ENCODE measurements around the gene SUSD1.
"Not testable (repeated sequence)": the region's sequence is repeated elsewhere in the genome, so short reads cannot be mapped to it uniquely, and the experiment has no call there.

The SUSD1 gene

GRCh38 chr9:112129246-112129645 lies 45.9 kb downstream of the SUSD1 start:
- DNase-seq (ENCODE audit: low read depth in 2 of 2): no peak

GRCh38 chr9:112128399-112128798 lies 46.7 kb downstream of the SUSD1 start:
- DNase-seq (ENCODE audit: low read depth in 2 of 2): not testable (repeated sequence)

- no peak for DNase-seq (ENCODE audit: low read depth in 2 of 2)
Observed at GRCh38 chr9:112127281-112127680, 47.8 kb downstream of the SUSD1 start.

GRCh38 chr9:112125951-112126388 lies 49.1 kb downstream of the SUSD1 start:
- no peak for DNase-seq (ENCODE audit: low read depth in 2 of 2)

GRCh38 chr9:112124156-112124555 lies 50.9 kb downstream of the SUSD1 start:
- no peak for DNase-seq (ENCODE audit: low read depth in 2 of 2)

GRCh38 chr9:112121633-112122032 lies 53.5 kb downstream of the SUSD1 start:
- no peak for DNase-seq (ENCODE audit: low read depth in 2 of 2)

- DNase-seq (ENCODE audit: low read depth in 2 of 2): no peak
Observed at GRCh38 chr9:112120439-112120925, 54.6 kb downstream of the SUSD1 start.

GRCh38 chr9:112120030-112120341 lies 55.1 kb downstream of the SUSD1 start:
- DNase-seq (ENCODE audit: low read depth in 2 of 2): no peak

- no peak for DNase-seq (ENCODE audit: low read depth in 2 of 2)
Observed at GRCh38 chr9:112119225-112120029, 55.7 kb downstream of the SUSD1 start.

- no peak for DNase-seq (ENCODE audit: low read depth in 2 of 2)
Observed at GRCh38 chr9:112118009-112118408, 57.1 kb downstream of the SUSD1 start.

- no peak for DNase-seq (ENCODE audit: low read depth in 2 of 2)
Observed at GRCh38 chr9:112115970-112116753, 58.9 kb downstream of the SUSD1 start.

- no peak for DNase-seq (ENCODE audit: low read depth in 2 of 2)
Observed at GRCh38 chr9:112115109-112115508, 60.0 kb downstream of the SUSD1 start.

GRCh38 chr9:112112941-112113681 lies 62.0 kb downstream of the SUSD1 start:
- no peak for DNase-seq (ENCODE audit: low read depth in 2 of 2)

GRCh38 chr9:112112519-112112918 lies 62.6 kb downstream of the SUSD1 start:
- DNase-seq (ENCODE audit: low read depth in 2 of 2): no peak

GRCh38 chr9:112111461-112111860 lies 63.6 kb downstream of the SUSD1 start:
- DNase-seq (ENCODE audit: low read depth in 2 of 2): no peak

GRCh38 chr9:112110777-112111113 lies 64.4 kb downstream of the SUSD1 start:
- DNase-seq (ENCODE audit: low read depth in 2 of 2): no peak

GRCh38 chr9:112110094-112110776 lies 64.9 kb downstream of the SUSD1 start:
- no peak for DNase-seq (ENCODE audit: low read depth in 2 of 2)

GRCh38 chr9:112104901-112105300 lies 70.2 kb downstream of the SUSD1 start:
- DNase-seq (ENCODE audit: low read depth in 2 of 2): no peak

GRCh38 chr9:112104401-112104800 lies 70.7 kb downstream of the SUSD1 start:
- no peak for DNase-seq (ENCODE audit: low read depth in 2 of 2)

- no peak for DNase-seq (ENCODE audit: low read depth in 2 of 2)
Observed at GRCh38 chr9:112103405-112103804, 71.7 kb downstream of the SUSD1 start.

GRCh38 chr9:112097712-112098688 lies 77.1 kb downstream of the SUSD1 start:
- DNase-seq (ENCODE audit: low read depth in 2 of 2): peak; percentile 23 to 38

All from stimulated activated CD8-positive, alpha-beta memory T cell treated with anti-CD3 and anti-CD28 coated beads, Interleukin-2, amount 100 ng/mL, for 1 hour (primary cell).